Fibroblast of the aortic adventitia (primary cell): Measurements from ENCODE around the gene KICS2. TPM values are rescaled to one million over a fixed set of nuclear protein-coding genes. Genes with fewer than 3 reads are reported as not detected.

ENCODE experiments used
- DNase-seq: peaks from one replicate; pipeline ENCODE4 v3.0.0-alpha.2; 2010; ENCODE audit warnings: low read depth
- H3K4me3 ChIP-seq: 2 replicates; pipeline ENCODE4 v1.5.1; 2011; ENCODE audit warnings: low read depth, mild to moderate bottlenecking, control low read depth, low read length, moderate library complexity
- CTCF ChIP-seq: IDR thresholded peaks from 2 replicates; pipeline ENCODE4 v1.5.1; 2011; ENCODE audit warnings: mild to moderate bottlenecking, low read length, control low read depth, inconsistent platforms; ENCODE audit not compliant: insufficient read depth
- total RNA-seq: library from RNA; depleted of rRNA; stranded (reverse); fragments of >200 nt; gene quantifications from 2 replicates; pipeline ENCODE4 v1.2.3, GENCODE V29; 2012; ENCODE audit warnings: low replicate concordance

KICS2 gene
- total RNA-seq, result 3.8 and 9.0 TPM in 2 replicates

DNA sequence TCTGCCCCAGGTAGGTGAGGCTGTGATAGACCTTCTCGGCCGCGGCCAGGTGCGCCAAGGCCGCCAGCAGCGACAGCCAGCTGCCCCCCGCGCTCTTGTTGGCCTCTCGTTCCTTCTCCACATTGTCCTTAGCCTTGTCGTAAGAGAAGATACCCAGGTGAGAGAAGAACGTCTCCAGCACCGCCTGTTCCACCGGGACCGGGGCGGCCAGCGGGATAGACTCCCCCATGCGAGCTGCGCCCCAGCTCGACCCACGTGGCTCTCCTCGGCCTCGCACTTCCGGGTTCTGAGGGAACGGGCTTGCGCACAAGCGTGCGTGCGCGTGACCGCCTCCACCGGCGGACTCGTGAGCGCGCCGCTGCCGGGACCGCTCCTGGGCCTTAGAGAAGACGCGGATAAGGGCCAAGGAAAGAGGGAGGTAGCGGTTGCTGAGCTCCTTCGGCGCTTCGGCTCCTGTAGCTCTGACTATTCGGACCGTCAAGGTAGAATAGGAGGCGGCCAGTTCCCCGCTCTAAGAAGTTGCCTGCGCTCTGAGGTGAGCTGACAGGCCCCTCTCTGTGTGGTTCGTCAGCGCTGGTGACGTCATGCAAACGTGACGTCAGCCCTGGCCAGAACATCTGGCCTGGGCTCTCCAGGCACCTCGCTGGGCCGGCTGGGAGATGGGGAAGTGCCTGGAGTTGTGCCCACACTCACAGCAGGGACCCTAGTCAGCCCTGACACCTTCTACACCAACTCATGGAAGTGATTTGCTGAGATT is at the start of gene KICS2:
Gene KICS2 (minus strand): TSS at position 288 of the 757 bp plus-strand sequence. CDS start 59 bp downstream, at position 229.
- DNase-seq, result peak; percentile 92

DNA sequence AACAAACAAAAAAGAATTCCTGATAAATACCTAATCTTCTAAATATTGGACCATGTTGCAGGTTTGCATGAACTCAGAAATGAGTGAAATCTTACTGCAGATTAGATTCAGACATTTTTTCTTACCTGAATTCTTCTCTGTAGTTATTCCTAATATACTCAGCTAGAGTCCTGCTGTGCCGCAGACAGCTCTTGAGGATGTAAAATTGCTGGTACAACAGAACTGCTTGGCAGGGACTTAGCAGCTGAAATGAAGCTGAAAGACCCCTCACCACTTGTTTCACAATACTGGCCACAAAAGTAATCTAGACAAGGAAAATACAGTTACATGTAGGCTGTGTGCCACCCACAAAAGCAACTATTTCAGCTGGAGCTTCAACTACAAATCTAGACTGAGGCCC is 48.3 kb upstream of the KICS2 start:
- no peak for TF ChIP-seq CTCF
- no peak overlapping the region for H3K4me3 ChIP-seq
- no peak for DNase-seq

More for the DNA sequence above, at the start of gene KICS2:
- TF ChIP-seq CTCF, result no peak
- peak within 1 kb of the TSS; percentile 91 for H3K4me3 ChIP-seq

- no peak overlapping the region for H3K4me3 ChIP-seq
- no peak for TF ChIP-seq CTCF
- DNase-seq, result no peak
Observed at GRCh38 chr12:64269161-64269560, 47.1 kb upstream of the KICS2 start.

DNA sequence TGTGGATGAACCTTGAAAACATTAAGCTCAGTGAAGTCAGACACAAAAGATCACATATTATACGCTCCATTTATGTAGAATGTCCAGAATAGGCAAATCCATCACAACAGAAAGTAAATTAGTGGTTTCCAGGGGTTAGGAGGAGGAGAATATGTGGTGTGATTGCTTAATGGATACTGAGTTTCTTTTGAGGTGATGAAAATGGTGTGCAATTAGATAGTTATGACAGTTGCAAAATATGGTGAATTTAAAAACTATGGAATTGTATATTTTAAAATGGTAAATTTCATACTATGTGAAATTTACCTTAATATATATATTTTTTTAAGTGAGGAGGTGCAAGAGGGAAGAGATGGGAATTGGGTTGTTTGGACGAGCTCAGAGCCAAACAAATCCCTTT is 46.3 kb upstream of the KICS2 start:
- no peak overlapping the region for H3K4me3 ChIP-seq
- no peak for TF ChIP-seq CTCF
- no peak for DNase-seq

- H3K4me3 ChIP-seq, result no peak overlapping the region
- no peak for DNase-seq
- TF ChIP-seq CTCF, result no peak
Observed at GRCh38 chr12:64265839-64266238, 43.7 kb upstream of the KICS2 start.

- no peak overlapping the region for H3K4me3 ChIP-seq
- no peak for TF ChIP-seq CTCF
- no peak for DNase-seq
Observed at GRCh38 chr12:64261813-64262212, 39.7 kb upstream of the KICS2 start.
